Muscle layer of colon (tissue), 2 donors: Measurements from ENCODE around the gene DNM2.
A peak's percentile ranks its signal among the peaks of the same experiment; 100 is the strongest.
"Not testable (repeated sequence)": the region's sequence is repeated elsewhere in the genome, so short reads cannot be mapped to it uniquely, and the experiment has no call there.

Source experiments
- H3K27ac ChIP-seq: one replicate; pipeline ENCODE4 v1.7.0; 2013; ENCODE audit warnings: low read depth, mild to moderate bottlenecking, low read length, moderate library complexity
- H3K27me3 ChIP-seq, 2 donors: one replicate each; pipeline ENCODE4 v1.7.0; 2013; ENCODE audit warnings: low read length in 2 of 2, mild to moderate bottlenecking in 2 of 2; ENCODE audit not compliant: insufficient read depth in 2 of 2, control insufficient read depth in 1 of 2
- H3K36me3 ChIP-seq: one replicate; pipeline ENCODE4 v1.7.0; 2013; ENCODE audit warnings: mild to moderate bottlenecking, low read length; ENCODE audit not compliant: insufficient read depth
- H3K4me1 ChIP-seq: one replicate; pipeline ENCODE4 v1.7.0; 2013; ENCODE audit warnings: mild to moderate bottlenecking, low read length; ENCODE audit not compliant: insufficient read depth
- H3K4me3 ChIP-seq, 2 donors: one replicate each; pipeline ENCODE4 v1.7.0; 2013; ENCODE audit warnings: low read length in 2 of 2, low read depth in 1 of 2, mild to moderate bottlenecking in 1 of 2, moderate library complexity in 1 of 2
- H3K9ac ChIP-seq: one replicate; pipeline ENCODE4 v1.7.0; 2013; ENCODE audit warnings: low read length
- H3K9me3 ChIP-seq: one replicate; pipeline ENCODE4 v1.7.0; 2013; ENCODE audit warnings: mild to moderate bottlenecking, low read length
- donor health status: abdominal sarcoma.
- donor health status: Adenocarcinoma of cecum.

The DNM2 gene

DNA sequence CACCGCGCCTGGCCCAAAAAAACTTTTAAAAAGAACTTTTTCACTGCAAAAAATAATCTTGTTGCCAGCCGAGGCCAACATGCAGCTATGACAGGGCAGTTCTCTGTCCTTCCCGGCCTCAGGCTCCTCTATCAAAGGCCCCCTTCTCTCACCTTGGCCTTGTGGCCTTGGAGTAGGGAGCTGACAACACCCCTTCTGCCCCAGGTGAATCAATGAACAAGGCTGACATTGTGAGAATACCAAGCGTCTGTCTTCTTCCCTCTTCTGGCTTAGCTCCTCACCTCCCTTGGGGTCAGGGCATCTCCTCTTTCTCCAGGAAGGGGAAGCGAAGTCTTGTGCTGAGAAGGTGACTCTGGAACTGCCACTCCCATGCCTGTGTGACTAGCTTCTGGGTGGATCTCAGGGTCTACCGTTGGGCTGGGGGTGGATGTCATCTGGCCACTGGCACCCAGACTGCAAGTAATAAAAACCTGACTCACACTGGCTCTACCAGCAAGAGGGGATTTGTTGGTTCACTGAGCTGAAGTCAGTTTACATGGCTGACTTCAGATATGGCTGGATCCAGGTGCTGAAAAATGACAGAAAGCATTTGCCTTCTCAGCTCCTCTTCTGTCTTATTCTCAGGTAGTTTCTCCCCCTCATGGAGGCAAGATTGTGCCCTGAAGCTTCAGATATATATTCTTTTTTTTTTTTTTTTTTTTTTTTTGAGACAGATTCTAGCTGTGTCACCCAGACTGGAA, 136.6 kb downstream of the DNM2 start:
- Histone ChIP-seq H3K27ac (no peak overlapping the region), H3K4me1 (no peaks in the 10 kb centered on the region), H3K36me3 (no peaks in the 10 kb centered on the region), H3K9me3 (no peaks in the 10 kb centered on the region), H3K9ac (no peak overlapping the region), H3K27me3 (no peaks in the 10 kb centered on the region), H3K4me3 (no peak overlapping the region)

DNA sequence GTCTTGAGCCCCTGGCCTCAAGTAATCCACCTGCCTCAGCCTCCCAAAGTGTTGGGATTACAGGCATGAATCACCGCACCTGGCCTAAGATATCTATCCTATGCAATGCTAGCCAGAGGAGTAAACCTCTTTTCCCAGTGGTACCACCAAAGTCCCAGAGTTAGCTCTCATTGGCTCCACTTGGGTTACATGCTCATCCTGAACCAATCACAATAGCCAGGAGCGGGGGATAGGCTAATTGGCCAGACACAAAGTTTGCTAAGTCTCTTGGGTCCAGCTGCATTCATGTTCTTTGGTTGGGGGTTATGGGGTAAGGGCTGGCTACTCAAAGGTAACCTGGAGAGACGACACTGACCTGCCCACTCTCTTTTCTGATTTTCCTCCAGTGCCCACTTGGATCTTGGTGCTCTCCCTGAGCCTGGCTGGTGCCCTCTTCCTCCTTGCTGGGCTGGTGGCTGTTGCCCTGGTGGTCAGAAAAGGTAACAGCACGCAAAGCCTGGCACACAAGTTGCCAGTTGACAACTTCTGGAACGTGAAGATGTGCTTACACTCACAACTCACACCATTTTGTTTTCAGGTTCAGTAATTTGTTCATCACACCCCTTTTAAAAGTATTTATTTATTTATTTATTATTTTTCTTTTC, 138.1 kb downstream of the DNM2 start:
- Histone ChIP-seq H3K9ac (no peak overlapping the region), H3K4me3 (no peak overlapping the region), H3K36me3 (no peaks in the 10 kb centered on the region), H3K27me3 (no peaks in the 10 kb centered on the region), H3K9me3 (no peaks in the 10 kb centered on the region), H3K27ac (no peak overlapping the region), H3K4me1 (no peaks in the 10 kb centered on the region)

DNA sequence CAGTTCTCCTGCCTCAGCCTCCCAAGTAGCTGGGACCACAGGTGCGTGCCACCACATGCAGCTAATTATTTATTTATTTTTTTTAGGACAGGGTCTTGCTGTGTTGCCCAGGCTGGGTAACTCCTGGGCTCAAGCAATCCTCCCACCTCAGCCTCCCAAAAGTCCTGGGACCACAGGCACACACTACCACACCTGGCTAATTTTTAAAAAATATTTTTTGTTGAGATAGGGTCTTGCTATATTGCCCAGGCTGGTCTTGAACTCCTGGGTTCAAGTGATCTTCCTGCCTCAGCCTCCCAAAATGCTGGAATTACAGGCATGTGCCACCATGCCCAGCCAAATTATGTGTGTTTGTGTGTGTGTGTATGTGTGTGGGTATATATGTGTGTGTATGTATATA, 139.0 kb downstream of the DNM2 start:
- H3K9me3 ChIP-seq, H3K9ac ChIP-seq, H3K4me1 ChIP-seq, H3K27ac ChIP-seq, H3K4me3 ChIP-seq, H3K27me3 ChIP-seq, H3K36me3 ChIP-seq: not testable (repeated sequence)

DNA sequence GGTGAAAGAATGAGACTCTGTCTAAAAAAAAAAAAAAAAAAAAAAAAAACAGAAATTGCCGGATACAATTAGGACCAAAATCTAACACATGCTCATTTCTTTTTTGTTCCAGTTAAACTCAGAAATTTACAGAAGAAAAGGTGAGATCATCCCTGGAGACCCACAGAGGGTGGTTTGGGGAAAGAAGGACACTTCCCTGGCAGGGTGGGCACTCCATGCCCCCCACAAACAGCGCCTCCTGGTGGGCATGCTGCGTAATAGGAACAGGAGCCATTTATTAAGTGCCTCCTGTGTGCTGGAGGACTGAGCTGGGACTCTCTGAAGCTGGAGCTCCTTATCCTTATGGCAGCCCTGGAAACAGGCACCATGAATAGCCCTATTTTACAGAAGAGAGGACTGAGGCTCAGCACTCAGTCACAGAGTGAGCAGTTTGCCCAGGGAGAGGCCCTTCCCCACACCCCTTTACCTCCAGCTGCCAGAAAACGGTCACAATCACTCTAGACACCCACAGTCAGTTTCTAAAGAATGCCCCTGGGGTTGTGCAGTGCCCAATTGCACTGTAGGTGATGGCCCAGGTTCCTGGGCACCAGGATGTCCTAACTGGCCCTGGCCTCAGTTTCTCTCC, 140.4 kb downstream of the DNM2 start:
- Histone ChIP-seq H3K36me3 (no peaks in the 10 kb centered on the region), H3K27me3 (no peaks in the 10 kb centered on the region), H3K9ac (no peak overlapping the region), H3K9me3 (no peaks in the 10 kb centered on the region), H3K4me1 (no peaks in the 10 kb centered on the region), H3K27ac (no peak overlapping the region), H3K4me3 (no peak overlapping the region)

DNA sequence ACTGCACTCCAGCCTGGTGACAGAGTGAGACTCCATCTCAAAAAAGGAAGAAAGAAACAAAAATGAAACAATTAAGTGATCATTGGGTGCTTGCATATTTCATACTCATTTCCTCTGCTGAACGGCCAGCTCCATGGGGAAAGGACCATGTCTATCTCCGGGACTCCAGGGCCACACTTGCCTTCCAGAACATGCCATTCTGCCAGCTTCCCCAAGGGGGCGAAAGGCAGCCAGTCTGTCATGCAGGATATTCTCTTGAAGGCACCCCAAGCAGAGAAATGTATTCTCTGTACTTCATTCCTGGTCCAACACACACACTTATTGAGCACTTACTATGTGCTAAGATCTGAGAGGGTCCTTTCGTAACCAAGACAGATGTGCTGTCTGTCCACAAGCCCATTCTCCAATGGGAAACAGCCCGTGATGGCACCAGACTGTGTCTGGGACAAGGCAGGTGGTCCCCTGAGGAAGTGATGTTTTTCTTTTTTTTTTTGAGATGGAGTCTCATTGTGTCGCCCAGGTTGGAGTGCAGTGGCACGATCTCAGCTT, 143.3 kb downstream of the DNM2 start:
- Histone ChIP-seq H3K4me3 (no peak overlapping the region), H3K9me3 (no peaks in the 10 kb centered on the region), H3K36me3 (no peaks in the 10 kb centered on the region), H3K27ac (no peak overlapping the region), H3K9ac (no peak overlapping the region), H3K4me1 (peaks cover 6% of the 10 kb centered on the region), H3K27me3 (no peaks in the 10 kb centered on the region)

DNA sequence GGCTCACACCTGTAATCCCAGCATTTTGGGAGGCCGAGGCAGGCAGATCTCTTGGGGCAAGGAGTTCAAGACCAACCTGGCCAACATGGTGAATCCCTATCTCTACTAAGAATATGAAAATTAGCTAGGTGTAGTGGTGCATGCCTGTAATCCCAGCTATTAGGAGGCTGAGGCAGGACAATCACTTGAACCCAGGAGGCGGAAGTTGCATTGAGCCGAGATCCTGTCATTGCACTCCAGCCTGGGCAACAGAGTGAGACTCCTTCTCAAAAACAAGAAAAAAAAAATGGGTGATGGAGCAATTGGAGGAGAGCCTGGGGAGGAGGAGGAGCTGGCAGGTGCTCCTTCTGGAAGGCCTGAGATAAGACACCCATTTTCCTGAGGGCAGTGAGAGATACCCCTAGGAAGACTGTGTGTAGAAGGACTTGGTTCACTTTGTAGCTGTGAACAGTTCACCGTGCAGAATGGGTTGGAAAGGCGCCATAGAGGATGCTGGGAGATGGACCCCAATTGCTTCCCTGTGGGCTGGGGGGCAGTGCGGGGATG, 144.8 kb downstream of the DNM2 start:
- Histone ChIP-seq H3K9me3 (no peaks in the 10 kb centered on the region), H3K4me3 (no peak overlapping the region)

DNA sequence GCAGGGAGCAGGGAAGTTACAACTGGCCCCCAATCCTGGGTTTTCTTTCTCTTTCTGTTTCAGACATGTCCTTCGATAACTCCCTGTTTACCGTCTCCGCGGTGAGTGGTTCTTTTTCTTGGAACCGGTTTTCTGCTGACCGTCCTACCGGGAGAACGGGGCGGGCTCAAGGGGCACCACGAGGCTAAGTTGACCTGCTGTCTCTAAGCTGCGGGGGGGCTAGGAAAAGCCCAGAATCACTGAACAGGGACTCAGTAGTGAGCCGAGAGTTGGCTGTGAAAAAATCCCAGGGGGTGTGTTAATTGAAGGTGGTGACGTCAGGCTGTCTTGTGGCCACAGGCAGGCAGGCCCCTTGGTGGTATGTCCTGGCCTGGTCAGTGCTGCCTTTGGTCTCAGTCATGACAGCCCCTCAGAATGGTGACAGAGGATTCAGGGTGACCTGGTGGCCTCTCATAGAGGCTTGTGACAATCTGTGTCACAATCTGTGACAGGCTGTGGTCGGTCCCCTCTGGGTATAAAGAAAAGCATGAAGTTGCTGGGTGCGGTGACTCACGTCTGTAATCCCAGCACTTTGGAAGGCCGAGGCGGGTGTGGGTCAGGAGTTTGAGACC, 145.3 kb downstream of the DNM2 start:
- Histone ChIP-seq H3K9ac (no peak overlapping the region), H3K27ac (no peak overlapping the region), H3K4me1 (peaks cover 6% of the 10 kb centered on the region), H3K9me3 (no peaks in the 10 kb centered on the region), H3K4me3 (no peak overlapping the region), H3K27me3 (no peaks in the 10 kb centered on the region), H3K36me3 (no peaks in the 10 kb centered on the region)

More for the DNA sequence above, 144.8 kb downstream of the DNM2 start:
- Histone ChIP-seq H3K27me3 (no peaks in the 10 kb centered on the region), H3K4me1 (peaks cover 6% of the 10 kb centered on the region), H3K27ac (no peak overlapping the region), H3K9ac (no peak overlapping the region), H3K36me3 (no peaks in the 10 kb centered on the region)

DNA sequence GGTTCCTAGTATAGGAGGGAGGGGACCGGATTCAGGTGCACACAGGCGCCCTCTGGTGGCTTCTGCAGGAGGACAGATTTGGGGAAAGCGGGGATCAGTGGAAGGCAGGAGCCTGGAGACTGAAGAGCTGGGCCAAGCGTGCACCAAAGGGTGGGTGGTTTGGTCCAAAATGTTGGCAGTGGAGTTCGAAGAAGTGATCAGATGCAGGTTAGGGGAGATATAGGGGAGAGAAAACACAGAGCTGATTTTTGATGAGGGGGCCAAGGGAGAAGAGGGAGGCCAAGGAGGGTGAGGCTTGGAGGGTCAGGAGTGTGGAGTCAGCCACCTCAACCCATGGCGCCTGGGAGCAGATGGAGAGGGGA, 146.6 kb downstream of the DNM2 start:
- peak overlapping the region in 1 of 2 donors; percentile 31 for H3K4me3 ChIP-seq
- no peaks in the 10 kb centered on the region for H3K9me3 ChIP-seq
- H3K36me3 ChIP-seq = no peaks in the 10 kb centered on the region
- H3K27ac ChIP-seq = no peak overlapping the region
- no peaks in the 10 kb centered on the region for H3K27me3 ChIP-seq
- H3K9ac ChIP-seq = no peak overlapping the region
- peaks cover 6% of the 10 kb centered on the region for H3K4me1 ChIP-seq

DNA sequence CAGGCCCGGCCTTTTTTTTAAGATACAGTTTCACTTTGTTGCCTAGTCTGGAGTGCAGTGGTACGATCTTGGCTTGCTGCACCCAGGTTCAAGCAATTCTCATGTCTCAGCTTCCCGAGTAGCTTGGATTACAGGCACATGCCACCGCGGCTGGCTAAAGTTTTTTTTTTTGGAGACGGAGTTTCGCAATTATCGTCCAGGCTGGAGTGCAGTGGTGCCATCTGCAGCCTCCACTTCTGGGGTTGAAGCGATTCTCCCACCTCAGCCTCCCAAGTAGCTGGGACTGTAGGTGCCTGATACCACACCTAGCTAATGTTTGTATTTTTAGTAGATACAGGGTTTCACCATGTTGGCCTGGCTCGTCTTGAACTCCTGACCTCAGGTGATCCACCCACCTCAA, 148.6 kb downstream of the DNM2 start:
- Histone ChIP-seq H3K9ac (no peak overlapping the region), H3K4me3 (no peak overlapping the region), H3K27ac (no peak overlapping the region), H3K9me3 (no peaks in the 10 kb centered on the region), H3K36me3 (no peaks in the 10 kb centered on the region), H3K27me3 (no peaks in the 10 kb centered on the region), H3K4me1 (peaks cover 6% of the 10 kb centered on the region)

DNA sequence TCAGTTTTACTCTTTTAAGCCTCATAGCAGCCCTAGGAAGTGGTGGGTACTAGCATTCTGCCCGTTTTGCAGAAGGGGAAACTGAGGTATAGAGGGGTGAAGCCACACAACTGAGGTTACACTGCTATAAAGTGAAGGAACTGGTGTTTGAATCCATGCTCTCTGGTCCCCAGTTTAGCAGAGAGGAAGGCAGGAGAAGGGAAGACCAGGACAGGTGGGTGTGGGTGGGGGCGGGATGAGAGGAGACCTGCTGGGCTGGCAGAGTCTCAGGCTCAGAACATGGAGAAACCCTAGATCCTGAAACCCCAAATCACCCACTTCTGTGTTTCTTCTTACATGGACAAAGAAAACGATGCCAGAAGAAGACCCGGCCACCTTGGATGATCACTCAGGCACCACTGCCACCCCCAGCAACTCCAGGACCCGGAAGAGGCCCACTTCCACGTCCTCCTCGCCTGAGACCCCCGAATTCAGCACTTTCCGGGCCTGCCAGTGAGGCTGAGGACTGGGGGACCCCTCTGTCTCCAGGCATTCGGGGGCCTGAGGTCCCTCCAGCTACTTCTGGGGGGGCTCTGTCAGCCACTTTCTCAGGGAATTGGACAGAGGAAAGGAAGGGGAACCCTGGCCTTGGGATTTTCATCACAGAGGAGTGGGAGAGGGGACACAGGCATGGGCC, 151.1 kb downstream of the DNM2 start:
- Histone ChIP-seq H3K27me3 (no peaks in the 10 kb centered on the region), H3K36me3 (no peaks in the 10 kb centered on the region), H3K4me1 (peaks cover 15% of the 10 kb centered on the region), H3K27ac (no peak overlapping the region), H3K4me3 (no peak overlapping the region), H3K9me3 (no peaks in the 10 kb centered on the region), H3K9ac (no peak overlapping the region)

DNA sequence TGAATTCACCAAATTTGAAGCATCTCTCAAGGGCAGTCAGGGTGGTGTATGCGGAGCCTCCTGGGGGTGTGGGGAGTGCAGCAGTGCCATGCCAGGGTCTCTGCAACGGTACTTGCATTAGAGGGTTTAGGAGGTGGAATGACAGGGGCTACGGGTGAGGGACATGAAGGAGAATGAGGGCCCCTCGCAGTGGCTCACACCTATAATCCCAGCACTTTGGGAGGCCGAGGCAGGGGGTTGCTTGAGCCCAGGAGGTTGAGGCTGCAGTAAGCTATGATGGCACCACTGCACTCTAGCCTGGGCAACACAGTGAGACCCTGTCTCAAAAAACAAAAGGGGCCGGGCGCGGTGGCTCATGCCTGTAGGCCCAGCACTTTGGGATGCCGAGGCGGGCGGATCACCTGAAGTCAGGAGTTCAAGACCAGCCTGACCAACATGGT, 152.0 kb downstream of the DNM2 start:
- H3K4me3 ChIP-seq, H3K4me1 ChIP-seq, H3K36me3 ChIP-seq, H3K9ac ChIP-seq, H3K27ac ChIP-seq, H3K27me3 ChIP-seq, H3K9me3 ChIP-seq: not testable (repeated sequence)
